ENCODE data around the gene NUB1.

The NUB1 gene

GRCh38 chr7:151392002-151392401, 50.4 kb downstream of the NUB1 start:
- DNase-seq = no peak

DNA sequence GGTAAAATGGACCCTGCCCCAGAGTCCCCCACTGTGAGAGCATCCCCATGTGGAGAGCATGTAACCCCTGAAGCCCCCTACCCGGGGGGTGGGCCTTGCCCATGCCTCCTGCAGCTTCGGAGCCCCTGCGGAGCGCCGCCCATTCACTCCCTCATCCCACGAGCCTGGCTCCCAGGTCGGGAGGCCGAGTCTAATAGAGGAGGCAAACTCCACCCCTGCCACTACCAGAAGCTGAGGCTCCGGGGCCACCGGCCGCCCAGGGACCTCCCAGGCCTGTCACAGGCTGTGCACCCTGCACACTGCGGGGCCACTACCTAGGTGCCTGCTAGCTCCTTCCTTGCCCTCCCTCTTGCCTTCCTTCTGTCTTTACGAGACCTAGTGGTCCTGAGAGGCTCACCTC, 50.8 kb downstream of the NUB1 start:
- no peak for DNase-seq

GRCh38 chr7:151393031-151393977, 51.7 kb downstream of the NUB1 start:
- DNase-seq = no peak

DNA sequence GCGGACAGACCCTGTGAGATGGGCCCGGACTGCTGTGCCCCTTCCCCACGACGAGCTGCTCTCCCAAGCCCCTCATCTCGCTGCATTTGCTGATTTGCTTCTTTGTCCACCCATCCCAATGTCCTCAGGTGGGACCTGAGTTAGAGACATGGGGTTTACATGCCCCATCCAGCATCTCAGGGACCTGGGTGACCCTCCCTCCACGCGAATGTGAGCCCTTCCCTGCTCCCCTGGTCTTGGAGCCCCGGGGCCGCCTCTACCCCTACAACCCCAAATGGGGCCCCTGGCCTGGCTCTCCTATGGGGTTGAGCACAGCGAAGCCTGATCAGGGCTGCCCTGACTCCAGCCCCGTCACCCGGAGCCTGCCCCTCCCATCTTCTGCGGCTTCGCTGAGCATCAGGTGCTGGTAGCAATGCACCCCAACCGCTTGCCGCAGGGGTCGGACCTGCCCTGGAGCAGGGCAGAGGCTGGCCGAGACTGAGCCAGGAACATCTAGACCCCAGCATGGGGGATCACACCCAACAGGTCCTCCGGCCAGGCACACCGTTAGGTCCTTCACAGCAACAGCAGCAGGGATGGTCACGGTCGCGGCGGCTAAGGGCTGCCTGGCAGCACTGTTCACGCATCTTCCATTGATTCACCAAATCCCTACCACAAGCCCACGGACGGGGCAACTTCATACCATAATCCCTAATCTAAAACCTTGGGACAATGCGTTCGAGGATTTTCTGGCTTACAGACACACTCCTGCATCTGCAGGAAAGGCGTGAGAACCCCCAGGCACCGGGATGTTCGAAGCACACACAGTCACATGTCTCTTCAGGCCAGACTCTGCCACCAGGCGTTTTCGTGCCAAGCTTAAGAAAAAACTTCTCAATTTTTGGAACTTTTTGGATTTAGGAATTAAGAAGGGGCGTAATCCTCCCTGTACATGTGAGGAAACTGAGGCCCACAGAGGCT, 52.7 kb downstream of the NUB1 start:
- DNase-seq = no peak

DNA sequence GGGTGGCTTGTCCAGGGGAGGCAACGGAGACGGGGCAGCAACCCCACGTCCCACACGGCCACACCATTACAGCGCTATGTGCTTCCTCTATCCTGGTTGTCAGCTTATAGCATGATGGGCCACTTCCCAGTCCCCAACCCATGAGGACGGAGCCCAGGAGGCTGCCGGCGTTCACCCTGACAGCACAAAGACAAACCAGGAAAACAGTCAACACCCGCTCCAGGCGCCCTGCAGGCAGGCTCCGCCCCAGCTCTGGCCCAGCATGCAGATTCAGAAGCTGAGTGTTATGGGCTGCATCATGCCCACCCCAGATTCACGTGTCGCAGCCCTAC, 53.4 kb downstream of the NUB1 start:
- no peak for DNase-seq

DNA sequence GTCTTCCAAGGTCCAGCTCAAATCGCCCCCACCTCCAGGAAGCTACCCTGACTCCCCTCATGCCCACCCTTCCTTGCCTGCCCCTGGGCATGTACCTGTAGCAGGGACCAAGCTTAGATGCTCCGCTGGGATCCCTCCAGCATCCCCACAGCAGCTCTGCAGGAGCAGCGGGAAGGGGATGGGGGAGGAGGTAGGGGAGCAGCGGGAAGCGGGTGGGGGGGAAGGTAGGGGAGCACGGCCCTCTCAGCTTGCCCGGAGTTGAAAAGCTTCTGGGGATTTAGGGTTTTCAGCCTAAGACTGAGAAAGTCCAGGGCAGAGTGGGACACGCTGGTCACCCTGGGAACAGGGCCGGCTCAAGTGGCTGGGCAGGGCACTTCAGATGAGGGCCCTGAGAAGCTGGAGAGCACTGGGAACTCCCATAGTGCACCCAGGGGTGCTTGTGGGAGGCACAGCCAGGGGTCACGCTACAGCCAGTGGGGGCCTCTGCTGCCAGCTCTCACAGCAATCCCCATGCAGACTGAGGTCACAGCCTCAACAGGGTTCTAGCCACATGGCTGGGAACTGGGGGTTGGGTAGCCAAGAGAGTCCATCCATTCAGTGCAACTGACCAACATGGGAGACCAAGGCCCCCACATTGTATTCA, 54.8 kb downstream of the NUB1 start:
- no peak for DNase-seq

DNA sequence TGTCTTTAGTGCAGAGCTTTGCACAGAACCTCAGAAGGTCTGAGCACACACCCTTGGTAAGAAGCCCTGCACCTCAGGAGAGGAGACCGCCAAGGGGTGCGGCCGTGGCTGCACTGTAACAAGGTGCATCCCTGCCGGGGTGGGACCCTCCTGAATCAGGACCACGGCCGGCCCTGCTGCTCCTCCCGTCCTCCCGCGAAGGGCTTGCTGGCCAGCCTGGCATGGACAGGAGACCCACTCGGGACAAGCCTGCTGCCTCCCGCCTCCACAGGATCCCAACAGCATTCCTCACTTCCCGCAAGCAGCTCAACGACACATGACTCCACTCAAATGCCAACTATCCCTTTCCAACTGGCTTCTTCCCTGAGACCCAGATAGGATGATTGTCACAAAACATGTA, 55.4 kb downstream of the NUB1 start:
- DNase-seq = no peak

DNA sequence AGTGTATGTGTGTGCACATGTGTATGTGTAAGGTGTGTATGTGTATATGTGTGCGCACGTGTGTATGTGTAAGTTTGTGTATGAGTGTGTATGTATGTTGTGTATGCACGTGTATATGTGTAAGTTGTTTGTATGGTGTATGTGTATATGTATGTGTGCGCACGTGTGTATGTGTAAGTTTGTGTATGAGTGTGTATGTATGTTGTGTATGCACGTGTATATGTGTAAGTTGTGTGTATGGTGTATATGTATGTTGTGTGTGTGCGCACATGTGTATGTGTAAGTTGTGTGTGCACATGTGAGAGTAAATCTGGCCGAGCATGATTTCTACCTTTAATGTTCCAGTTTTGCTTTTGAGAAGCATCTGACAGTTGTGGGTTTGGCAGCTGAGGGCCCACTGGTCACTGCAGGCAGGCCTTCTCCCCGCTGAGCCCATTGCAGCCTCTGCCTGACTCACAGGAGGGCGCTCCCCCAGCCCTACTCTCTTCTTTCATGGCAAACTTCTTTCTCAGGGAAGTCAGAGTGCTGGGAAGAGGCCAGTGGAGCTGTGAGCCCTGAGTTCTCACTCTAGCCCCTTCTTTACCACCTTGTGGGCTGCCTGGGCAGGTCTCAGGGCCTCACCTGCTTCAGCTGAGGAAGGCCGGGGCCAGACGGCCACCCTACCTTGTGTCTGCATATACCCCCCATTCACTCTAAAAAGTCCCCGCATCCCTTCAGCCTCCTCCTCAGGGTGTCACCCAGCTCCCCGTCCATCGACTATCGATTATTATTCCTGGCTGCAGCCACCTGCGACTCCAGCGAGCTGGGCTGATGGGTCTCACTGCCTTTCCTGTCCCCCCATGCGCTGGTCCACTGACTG, 57.1 kb downstream of the NUB1 start:
- no peak for DNase-seq

- DNase-seq = no peak
Observed at GRCh38 chr7:151399305-151399601, 57.6 kb downstream of the NUB1 start.

DNA sequence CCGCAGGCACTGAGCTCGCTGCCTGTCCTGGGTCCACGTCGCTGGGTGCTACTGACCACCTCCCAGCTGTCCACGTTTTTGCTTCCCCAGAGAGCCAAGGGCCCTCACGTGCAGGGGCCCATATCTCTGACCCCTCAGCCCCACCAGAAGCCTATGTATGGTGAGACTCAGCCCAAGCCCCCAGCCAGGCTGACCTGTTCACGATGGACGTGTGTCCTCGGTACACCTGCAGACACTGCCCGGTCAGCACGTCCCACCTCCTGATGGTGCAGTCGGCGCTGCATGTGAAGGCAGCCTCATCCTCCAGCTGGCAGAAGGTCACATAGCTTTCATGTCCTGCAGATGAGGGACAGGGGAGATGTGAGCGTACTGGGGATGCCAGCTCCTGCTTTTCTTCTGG, 58.3 kb downstream of the NUB1 start:
- no peak for DNase-seq

- DNase-seq = no peak
Observed at GRCh38 chr7:151400626-151401315, 59.2 kb downstream of the NUB1 start.

- no peak for DNase-seq
Observed at GRCh38 chr7:151402029-151402835, 60.6 kb downstream of the NUB1 start.

DNA sequence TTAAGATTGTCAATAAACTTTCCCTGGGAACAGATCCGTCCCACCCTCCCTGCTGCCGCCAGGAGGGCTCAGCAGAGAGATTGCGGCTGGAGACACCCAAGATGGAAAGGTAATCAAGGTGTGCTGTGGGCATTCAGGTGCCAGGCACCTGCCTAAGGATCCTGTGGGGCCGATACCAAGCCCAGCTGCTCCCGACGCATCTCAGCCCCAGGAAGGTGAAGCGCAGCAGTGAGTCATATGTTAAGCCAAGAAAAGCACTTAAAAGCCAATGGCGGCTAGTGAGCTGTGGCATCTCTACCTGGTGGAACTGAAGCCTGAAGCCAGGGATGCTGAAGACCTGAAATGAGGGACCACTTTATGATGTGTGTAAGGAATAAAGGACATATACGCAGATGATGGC, 62.2 kb downstream of the NUB1 start:
- no peak for DNase-seq

DNA sequence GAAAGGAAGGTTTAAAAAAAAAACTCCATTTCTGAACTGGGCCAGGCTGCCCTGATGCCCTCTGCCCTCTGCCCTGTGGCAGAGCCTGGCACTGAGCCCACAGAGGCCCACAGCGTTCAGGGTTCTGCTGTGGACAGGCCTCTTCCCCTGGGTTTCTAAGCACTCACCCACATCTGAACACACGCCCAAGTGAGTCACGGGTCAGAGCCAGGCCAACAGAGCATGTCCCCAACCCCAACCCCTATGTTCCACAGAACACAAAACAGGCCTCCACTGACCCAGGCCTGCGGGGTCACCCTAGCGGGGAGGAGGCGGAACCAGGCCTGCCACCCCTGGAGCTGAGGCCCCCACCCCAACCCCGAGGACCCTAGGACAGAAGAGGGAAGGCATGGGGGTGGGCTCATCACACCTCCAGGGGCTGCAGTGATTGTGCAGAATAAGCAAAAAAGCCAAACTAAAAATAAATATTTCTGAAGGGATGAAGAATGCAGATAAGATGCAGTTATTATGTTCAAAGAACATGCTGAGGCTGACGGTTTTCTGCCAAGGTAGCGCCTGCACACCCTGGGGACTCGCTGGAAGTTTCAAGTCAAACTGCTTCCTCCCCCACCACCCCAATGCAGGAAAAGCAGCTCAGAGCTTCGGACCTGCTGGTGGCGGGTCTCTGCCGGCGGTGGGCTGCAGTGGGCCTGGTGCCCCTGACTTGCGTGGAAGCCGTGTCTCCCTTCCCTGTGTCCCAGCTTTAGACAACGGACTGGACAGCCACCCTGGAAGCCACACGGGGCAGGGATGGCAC, 62.8 kb downstream of the NUB1 start:
- no peak for DNase-seq

DNA sequence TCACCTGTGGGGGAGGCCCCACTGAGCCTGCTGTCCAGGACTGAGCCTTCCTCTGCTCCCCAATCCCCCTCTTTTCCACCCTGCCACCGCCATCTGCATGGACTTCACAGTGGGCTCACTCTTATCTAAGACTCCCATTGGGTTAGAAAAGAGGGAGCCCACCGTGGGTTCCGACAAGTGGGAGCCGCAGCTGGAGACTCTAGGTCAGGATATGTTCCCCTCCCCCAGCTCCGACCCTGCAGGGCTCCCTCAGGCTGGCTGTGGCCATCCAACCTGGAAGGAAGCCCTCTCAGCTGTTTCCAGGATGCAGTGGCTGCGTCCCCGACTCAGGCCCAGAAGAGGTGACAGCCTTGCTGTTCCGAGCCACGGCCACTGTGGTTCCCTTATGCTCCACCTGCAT, 63.4 kb downstream of the NUB1 start:
- no peak for DNase-seq

- no peak for DNase-seq
Observed at GRCh38 chr7:151405588-151405987, 64.0 kb downstream of the NUB1 start.

DNA sequence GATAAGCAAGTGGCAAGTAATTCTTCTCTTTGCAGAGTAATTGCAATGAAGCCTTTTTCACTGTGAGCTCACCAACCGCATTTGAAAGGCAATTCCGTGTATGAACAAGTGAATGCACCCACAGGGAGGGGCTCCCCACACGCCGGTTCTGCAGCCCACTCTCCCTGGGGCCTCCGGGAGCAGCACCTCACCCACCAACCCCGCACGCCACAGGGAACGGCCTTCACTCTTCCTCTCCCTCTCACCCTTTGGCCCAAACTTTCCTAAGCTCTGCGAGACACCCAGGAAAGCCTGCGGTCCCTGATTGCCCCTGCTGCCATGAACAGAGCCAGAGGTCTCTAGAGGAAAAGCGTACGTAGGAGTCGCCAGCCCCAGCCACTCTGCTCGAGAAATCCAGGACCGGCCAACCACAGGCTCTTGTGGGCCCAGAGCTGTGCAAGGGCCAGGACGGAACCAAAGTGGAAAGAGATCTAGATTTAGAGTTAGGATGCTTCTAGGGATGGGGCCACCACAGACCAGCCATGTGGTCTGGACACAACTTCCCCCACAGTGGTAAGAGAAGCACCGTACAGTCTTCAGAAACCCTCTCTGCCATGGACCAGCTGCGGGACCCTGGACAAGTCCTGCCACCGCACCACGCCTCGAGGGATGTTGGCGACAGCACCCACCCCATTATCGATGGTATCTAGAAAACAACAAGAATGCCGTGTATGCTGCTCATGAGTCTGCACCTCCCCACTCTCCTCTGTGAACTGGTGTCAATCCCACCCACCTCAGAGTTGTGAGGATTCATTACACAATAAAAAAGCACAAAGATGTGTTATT, 64.7 kb downstream of the NUB1 start:
- no peak for DNase-seq

GRCh38 chr7:151406886-151407583, 65.4 kb downstream of the NUB1 start:
- DNase-seq = no peak

DNA sequence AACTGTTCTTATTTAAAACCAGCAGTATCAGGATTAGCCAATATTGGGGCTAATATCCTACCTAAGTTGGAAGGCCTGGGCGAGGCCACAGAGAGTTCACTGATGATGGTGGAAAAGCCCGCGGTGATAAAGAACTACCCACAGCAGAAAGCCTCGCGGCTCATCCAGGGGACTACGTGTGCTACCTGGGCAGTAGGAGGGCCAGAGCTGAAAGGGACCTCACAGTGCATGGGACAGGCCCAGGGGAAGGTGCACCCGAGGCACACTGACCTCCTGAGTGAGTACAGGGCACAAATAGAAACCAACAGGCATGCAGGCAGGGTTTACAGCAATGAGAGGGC, 66.9 kb downstream of the NUB1 start:
- DNase-seq = no peak
